Activated T-helper 1 cell treated with anti-CD3 and anti-CD28 coated beads, Interleukin-12 subunit alpha, Interleukin-12 subunit beta, Interleukin-2, Interleukin-4 antibody, amounts not matched to agents 30 ng/mL and 10 ng/mL and 1 ng/mL, durations not matched to agents 14 hours and 24 hours and 36 hours (primary cell): ENCODE data around the gene ST7. TPM values are rescaled to one million over a fixed set of nuclear protein-coding genes. Genes with fewer than 3 reads are reported as not detected.
A peak's percentile ranks its signal among the peaks of the same experiment; 100 is the strongest.
"Not testable (repeated sequence)": the region's sequence is repeated elsewhere in the genome, so short reads cannot be mapped to it uniquely, and the experiment has no call there.

Source experiments
- DNase-seq: peaks from one replicate; pipeline ENCODE4 v3.0.0; 2021; ENCODE audit warnings: low spot score
- H3K27ac Mint-ChIP-seq: one replicate; pipeline ENCODE4 v1.8.0; 2021; ENCODE audit warnings: mild to moderate bottlenecking, mixed read lengths
- H3K27me3 Mint-ChIP-seq: one replicate; pipeline ENCODE4 v1.8.0; 2022; ENCODE audit warnings: mild to moderate bottlenecking, moderate library complexity, mixed read lengths; ENCODE audit not compliant: insufficient read depth
- H3K36me3 Mint-ChIP-seq: one replicate; pipeline ENCODE4 v1.8.0; 2021; ENCODE audit warnings: low read depth, mixed read lengths
- H3K4me1 Mint-ChIP-seq: one replicate; pipeline ENCODE4 v1.8.0; 2021; ENCODE audit warnings: low read depth, mixed read lengths
- H3K4me3 Mint-ChIP-seq: one replicate; pipeline ENCODE4 v1.8.0; 2021; ENCODE audit warnings: mild to moderate bottlenecking, moderate library complexity, mixed read lengths
- H3K9me3 Mint-ChIP-seq: one replicate; pipeline ENCODE4 v1.8.0; 2021; ENCODE audit warnings: mixed read lengths
- intact Hi-C: fragments of 100-400 bp; cut with micrococcal nuclease; formaldehyde crosslinking; loops from one replicate; pipeline ENCODE4 v1.15.1; 2024
- total RNA-seq: library from RNA; stranded (reverse); gene quantifications from 2 replicates; pipeline ENCODE4 v1.2.3, GENCODE V29; 2022

ST7 gene
- total RNA-seq, 1 donor from 2014 or later = 5.8 TPM

GRCh38 chr7:116933465-116933864 is 19.8 kb upstream of the ST7 start:
- Mint-ChIP-seq H3K9me3 (no peaks in the 10 kb centered on the region), H3K27me3 (peaks cover 27% of the 10 kb centered on the region), H3K27ac (no peak overlapping the region), H3K4me3 (no peak overlapping the region), H3K36me3 (no peaks in the 10 kb centered on the region), H3K4me1 (peaks cover 7% of the 10 kb centered on the region)
- no peak for DNase-seq
- intact Hi-C loops = no loop called here

- no peak for DNase-seq
- Mint-ChIP-seq H3K4me3 (no peak overlapping the region), H3K4me1 (peaks cover 7% of the 10 kb centered on the region), H3K36me3 (no peaks in the 10 kb centered on the region), H3K27ac (no peak overlapping the region), H3K27me3 (peaks cover 27% of the 10 kb centered on the region), H3K9me3 (no peaks in the 10 kb centered on the region)
- intact Hi-C loops = no loop called here
These were observed 18.7 kb upstream of the ST7 start for GRCh38 chr7:116934580-116934979.

- H3K4me1 Mint-ChIP-seq, H3K9me3 Mint-ChIP-seq, intact Hi-C loops, H3K36me3 Mint-ChIP-seq, DNase-seq, H3K27ac Mint-ChIP-seq, H3K4me3 Mint-ChIP-seq: not testable (repeated sequence)
- peaks cover 17% of the 10 kb centered on the region for H3K27me3 Mint-ChIP-seq
These were observed 16.5 kb upstream of the ST7 start for GRCh38 chr7:116936844-116937243.

GRCh38 chr7:116938678-116939077 is 14.6 kb upstream of the ST7 start:
- Mint-ChIP-seq H3K36me3 (no peaks in the 10 kb centered on the region), H3K27me3 (peaks cover 16% of the 10 kb centered on the region), H3K27ac (no peak overlapping the region), H3K4me3 (no peak overlapping the region), H3K4me1 (no peaks in the 10 kb centered on the region), H3K9me3 (no peaks in the 10 kb centered on the region)
- DNase-seq = no peak
- intact Hi-C loops = no loop called here

GRCh38 chr7:116940689-116941370 is 12.5 kb upstream of the ST7 start:
- Mint-ChIP-seq H3K27ac (no peak overlapping the region), H3K4me3 (no peak overlapping the region), H3K4me1 (no peaks in the 10 kb centered on the region), H3K9me3 (no peaks in the 10 kb centered on the region), H3K36me3 (no peaks in the 10 kb centered on the region), H3K27me3 (peaks cover 17% of the 10 kb centered on the region)
- intact Hi-C loops = no loop called here
- no peak for DNase-seq

GRCh38 chr7:116942504-116942903 is 10.8 kb upstream of the ST7 start:
- intact Hi-C loops = no loop called here
- Mint-ChIP-seq H3K4me3 (no peak overlapping the region), H3K4me1 (no peaks in the 10 kb centered on the region), H3K36me3 (no peaks in the 10 kb centered on the region), H3K27me3 (peaks cover 9% of the 10 kb centered on the region), H3K27ac (no peak overlapping the region), H3K9me3 (no peaks in the 10 kb centered on the region)
- DNase-seq = no peak

GRCh38 chr7:116948934-116949333 is 4.4 kb upstream of the ST7 start:
- H3K27ac Mint-ChIP-seq = no peak overlapping the region
- H3K9me3 Mint-ChIP-seq = no peaks in the 10 kb centered on the region
- peaks cover 22% of the 10 kb centered on the region for H3K27me3 Mint-ChIP-seq
- H3K36me3 Mint-ChIP-seq = no peaks in the 10 kb centered on the region
- no peaks in the 10 kb centered on the region for H3K4me1 Mint-ChIP-seq
- intact Hi-C loops = no loop called here
- no peak for DNase-seq
- no peak overlapping the region for H3K4me3 Mint-ChIP-seq

GRCh38 chr7:116949941-116950801 is 3.1 kb upstream of the ST7 start:
- peaks cover 4% of the 10 kb centered on the region for H3K36me3 Mint-ChIP-seq
- intact Hi-C loops = loop anchor here (5.0 kb wide), 1 partner anchor 1232 kb away; the partner anchor contains the start of gene LSM8
- H3K4me1 Mint-ChIP-seq = peaks cover 11% of the 10 kb centered on the region
- H3K27me3 Mint-ChIP-seq = peaks cover 22% of the 10 kb centered on the region
- DNase-seq = no peak
- H3K4me3 Mint-ChIP-seq = no peak overlapping the region
- no peaks in the 10 kb centered on the region for H3K9me3 Mint-ChIP-seq
- H3K27ac Mint-ChIP-seq = peak overlapping the region; percentile 19

DNA sequence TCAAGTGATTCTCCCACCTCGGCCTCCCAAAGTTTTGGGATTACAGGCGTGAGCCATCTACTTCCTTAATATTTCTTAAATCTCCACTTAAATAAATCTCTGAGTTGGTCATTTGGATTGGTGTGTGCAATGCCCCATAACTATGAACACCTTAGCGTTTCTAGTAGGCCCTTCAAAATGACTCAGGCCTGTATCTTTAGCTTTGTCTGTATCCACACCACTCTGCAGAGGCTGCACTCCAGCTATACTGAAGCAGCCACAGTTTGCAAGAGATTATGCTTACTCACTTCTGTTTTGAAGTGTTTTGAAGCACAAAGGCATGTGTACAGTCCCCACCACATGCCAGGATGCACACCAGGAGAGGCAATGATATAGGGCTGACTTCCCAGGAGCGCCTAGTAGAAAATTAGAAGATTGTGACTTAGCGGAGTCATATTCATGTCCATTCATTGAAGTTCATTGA is 2.4 kb upstream of the ST7 start:
- intact Hi-C loops = loop anchor here (5.0 kb wide), 1 partner anchor 1231 kb away; the partner anchor contains the start of gene LSM8
- Mint-ChIP-seq H3K36me3 (peaks cover 4% of the 10 kb centered on the region), H3K27ac (no peak overlapping the region), H3K4me1 (peaks cover 12% of the 10 kb centered on the region), H3K27me3 (peaks cover 22% of the 10 kb centered on the region), H3K4me3 (no peak overlapping the region), H3K9me3 (no peaks in the 10 kb centered on the region)
- DNase-seq = no peak

GRCh38 chr7:116951366-116952292 is 1.7 kb upstream of the ST7 start:
- Mint-ChIP-seq H3K4me1 (peaks cover 12% of the 10 kb centered on the region), H3K27me3 (peaks cover 22% of the 10 kb centered on the region), H3K4me3 (peak overlapping the region; percentile 9), H3K9me3 (no peaks in the 10 kb centered on the region), H3K27ac (no peak overlapping the region), H3K36me3 (peaks cover 4% of the 10 kb centered on the region)
- no peak for DNase-seq
- intact Hi-C loops = loop anchor here (5.0 kb wide), 1 partner anchor 1231 kb away; the partner anchor contains the start of gene LSM8

DNA sequence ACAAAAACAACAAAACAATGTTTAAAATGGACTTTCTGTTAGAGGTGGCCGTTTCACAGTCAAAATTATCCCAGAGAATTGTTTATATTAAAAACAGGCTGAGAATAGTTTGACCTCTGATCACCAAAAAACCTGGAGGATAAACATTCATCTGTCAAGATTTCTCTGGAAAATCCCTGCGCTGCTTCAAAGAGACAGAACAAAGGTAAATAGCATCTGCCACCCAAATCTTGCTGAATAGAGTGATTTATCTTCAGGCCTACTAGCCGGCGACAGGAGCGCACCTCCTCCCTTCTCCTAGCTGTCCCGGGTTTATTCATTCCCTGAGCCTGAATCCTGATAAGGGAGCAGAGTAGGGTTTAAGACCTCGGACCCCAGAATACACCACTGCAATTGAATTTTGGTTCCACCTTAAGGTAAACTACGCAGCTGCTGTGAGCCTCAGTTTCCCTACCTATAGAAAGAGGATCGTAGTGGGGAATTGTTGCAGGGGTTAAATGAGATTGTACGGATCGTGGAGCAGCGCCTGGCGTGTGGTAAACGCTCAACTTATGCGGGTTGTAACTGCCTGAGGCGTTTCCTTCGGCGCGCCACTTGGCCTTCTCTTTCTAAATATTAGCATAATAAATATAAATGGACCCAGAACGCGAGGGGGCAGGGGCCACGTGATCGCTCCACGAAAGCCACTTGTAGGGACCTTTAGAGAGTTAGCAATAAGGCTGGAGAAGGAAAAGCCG is 498 bp upstream of the ST7 start:
- Mint-ChIP-seq H3K27ac (peak overlapping the region; percentile 26), H3K27me3 (peaks cover 20% of the 10 kb centered on the region), H3K4me1 (peaks cover 12% of the 10 kb centered on the region), H3K36me3 (peaks cover 4% of the 10 kb centered on the region), H3K4me3 (peak overlapping the region; percentile 76), H3K9me3 (no peaks in the 10 kb centered on the region)
- DNase-seq = no peak
- intact Hi-C loops = loop anchor here (1.0 to 5.0 kb wide), 3 partner anchors 22 to 1229 kb away; partner anchors contain the start of genes CAPZA2 and LSM8
